Measurements from ENCODE around the gene PRELID2. TPM values are rescaled to one million over a fixed set of nuclear protein-coding genes. Genes with fewer than 3 reads are reported as not detected.

Gene PRELID2
- total and polyA plus RNA-seq, 7 donors, result 0.39 to 3.0 (median 1.3) TPM

GRCh38 chr5:145847499-145848497 is 12.7 kb upstream of the PRELID2 start:
- Histone ChIP-seq H3K9me3 (no peaks in the 10 kb centered on the region), H3K27me3 (ENCODE audit: insufficient read depth in 3 of 3, low read length in 2 of 3) (peaks cover 0 to 3% (median 0%) of the 10 kb centered on the region in 3 donors), H3K36me3 (ENCODE audit: insufficient read depth in 1 of 2, low read depth in 1 of 2) (no peaks in the 10 kb centered on the region), H3K27ac (no peak overlapping the region), H3K4me3 (no peak overlapping the region), H3K4me1 (no peaks in the 10 kb centered on the region)
- no peak for DNase-seq
- ATAC-seq, result no peak
- WGBS, 3 donors, result 84 to 87% (median 85%) methylated on average over 6 of the region's 6 CpGs
- no peak for TF ChIP-seq CTCF (IDR thresholded peaks at IDR 0.05)
- intact Hi-C loops (cut with DNase I), result loop anchor here in 1 of 2 donors (10.0 kb wide), 1 partner anchor 197 kb away; no protein-coding TSS in a partner anchor

- intact Hi-C loops (cut with DNase I), result loop anchor here in 1 of 2 donors (10.0 kb wide), 1 partner anchor 199 kb away; no protein-coding TSS in a partner anchor
Measured at GRCh38 chr5:145846081-145846480, 10.9 kb upstream of the PRELID2 start.

GRCh38 chr5:145841299-145841698 is 6.2 kb upstream of the PRELID2 start:
- H3K4me1 ChIP-seq, result no peaks in the 10 kb centered on the region
- no peaks in the 10 kb centered on the region for H3K36me3 ChIP-seq (ENCODE audit: insufficient read depth in 1 of 2, low read depth in 1 of 2)
- H3K27me3 ChIP-seq (ENCODE audit: insufficient read depth in 3 of 3, low read length in 2 of 3), result no peaks in the 10 kb centered on the region
- no peak for DNase-seq
- H3K27ac ChIP-seq, result no peak overlapping the region
- no peak for TF ChIP-seq CTCF (IDR thresholded peaks at IDR 0.05)
- intact Hi-C loops (cut with DNase I), result loop anchor here in 1 of 2 donors (10.0 kb wide), 1 partner anchor 204 kb away; no protein-coding TSS in a partner anchor
- no peak for ATAC-seq
- no peak overlapping the region for H3K4me3 ChIP-seq
- H3K9me3 ChIP-seq, result no peaks in the 10 kb centered on the region

More at GRCh38 chr5:145846081-145846480, 10.9 kb upstream of the PRELID2 start:
- no peak overlapping the region for H3K27ac ChIP-seq
- 69 to 77% (median 76%) methylated on average over 3 of the region's 3 CpGs for WGBS, 3 donors
- no peak for ATAC-seq
- no peak for DNase-seq
- H3K36me3 ChIP-seq (ENCODE audit: insufficient read depth in 1 of 2, low read depth in 1 of 2), result no peaks in the 10 kb centered on the region
- no peak for TF ChIP-seq CTCF (IDR thresholded peaks at IDR 0.05)
- no peaks in the 10 kb centered on the region for H3K9me3 ChIP-seq
- H3K4me1 ChIP-seq, result no peaks in the 10 kb centered on the region
- H3K4me3 ChIP-seq, result no peak overlapping the region
- H3K27me3 ChIP-seq (ENCODE audit: insufficient read depth in 3 of 3, low read length in 2 of 3), result peaks cover 0 to 3% (median 0%) of the 10 kb centered on the region in 3 donors

- 86 to 90% (median 89%) methylated on average over 3 of the region's 3 CpGs for WGBS, 3 donors
- ATAC-seq (no peak), DNase-seq (no peak)
- no peaks in the 10 kb centered on the region for H3K4me1 ChIP-seq
- intact Hi-C loops (cut with DNase I), result loop anchor here in 1 of 2 donors (10.0 kb wide), 1 partner anchor 204 kb away; no protein-coding TSS in a partner anchor
- no peak for TF ChIP-seq CTCF (IDR thresholded peaks at IDR 0.05)
- H3K4me3 ChIP-seq, result no peak overlapping the region
- H3K27ac ChIP-seq, result no peak overlapping the region
- H3K36me3 ChIP-seq (ENCODE audit: insufficient read depth in 1 of 2, low read depth in 1 of 2), result no peaks in the 10 kb centered on the region
- H3K27me3 ChIP-seq (ENCODE audit: insufficient read depth in 3 of 3, low read length in 2 of 3), result no peaks in the 10 kb centered on the region
- H3K9me3 ChIP-seq, result no peaks in the 10 kb centered on the region
Measured at GRCh38 chr5:145840458-145841132, 5.5 kb upstream of the PRELID2 start.

Data from psoas muscle (tissue), 8 donors.